Mesendoderm (in vitro differentiated cells): Measurements from ENCODE around the gene SLC48A1.
"Not testable (repeated sequence)": the region's sequence is repeated elsewhere in the genome, so short reads cannot be mapped to it uniquely, and the experiment has no call there.

Source experiments
- DNase-seq: peaks from one replicate; pipeline ENCODE4 v3.0.0; 2013
- H2AK5ac ChIP-seq: 2 replicates; pipeline ENCODE4 v1.6.1; 2013; ENCODE audit warnings: low read length, inconsistent platforms
- H2BK120ac ChIP-seq: 2 replicates; pipeline ENCODE4 v1.6.1; 2013; ENCODE audit warnings: low read depth, mild to moderate bottlenecking, low read length, moderate library complexity, mixed read lengths
- H2BK15ac ChIP-seq: replicated peaks from 2 replicates; pipeline ENCODE4 v1.6.1; 2013; ENCODE audit warnings: low read depth, mild to moderate bottlenecking, moderate library complexity
- H2BK5ac ChIP-seq: 2 replicates; pipeline ENCODE4 v1.6.1; 2013; ENCODE audit warnings: low read length, inconsistent platforms
- H3K18ac ChIP-seq: 2 replicates; pipeline ENCODE4 v1.6.1; 2013; ENCODE audit warnings: mild to moderate bottlenecking, low read length, mixed read lengths
- H3K23ac ChIP-seq: one replicate; pipeline ENCODE4 v1.6.1; 2013; ENCODE audit warnings: low read length
- H3K27ac ChIP-seq: 2 replicates; pipeline ENCODE4 v1.5.1; 2013; ENCODE audit warnings: low read depth, mild to moderate bottlenecking, inconsistent platforms, low read length, moderate library complexity
- H3K27me3 ChIP-seq: 2 replicates; pipeline ENCODE4 v1.6.1; 2013; ENCODE audit warnings: low read length, control low read depth, mild to moderate bottlenecking, inconsistent platforms; ENCODE audit not compliant: insufficient read depth, poor library complexity
- H3K36me3 ChIP-seq: 2 replicates; pipeline ENCODE4 v1.6.1; 2013; ENCODE audit warnings: low read length, inconsistent platforms; ENCODE audit not compliant: control insufficient read depth, insufficient read depth
- H3K4ac ChIP-seq: one replicate; pipeline ENCODE4 v1.6.1; 2013; ENCODE audit warnings: low read depth, mild to moderate bottlenecking, low read length, moderate library complexity
- H3K4me1 ChIP-seq: 2 replicates; pipeline ENCODE4 v1.6.1; 2013; ENCODE audit warnings: low read depth, low read length, inconsistent platforms; ENCODE audit not compliant: control insufficient read depth
- H3K4me2 ChIP-seq: 2 replicates; pipeline ENCODE4 v1.6.1; 2013; ENCODE audit warnings: low read length
- H3K4me3 ChIP-seq: 2 replicates; pipeline ENCODE4 v1.5.1; 2013; ENCODE audit warnings: mild to moderate bottlenecking, low read length
- H3K56ac ChIP-seq: one replicate; pipeline ENCODE4 v1.6.1; 2013; ENCODE audit warnings: low read length
- H3K79me1 ChIP-seq: 2 replicates; pipeline ENCODE4 v1.6.1; 2013; ENCODE audit warnings: low read length, inconsistent platforms
- H3K79me2 ChIP-seq: 2 replicates; pipeline ENCODE4 v1.6.1; 2013; ENCODE audit warnings: mild to moderate bottlenecking, low read length; ENCODE audit not compliant: control insufficient read depth, insufficient read depth
- H3K9ac ChIP-seq: 2 replicates; pipeline ENCODE4 v1.6.1; 2013; ENCODE audit warnings: low read length, inconsistent platforms
- H4K5ac ChIP-seq: one replicate; pipeline ENCODE4 v1.6.1; 2013; ENCODE audit warnings: low read length
- H4K8ac ChIP-seq: one replicate; pipeline ENCODE4 v1.6.1; 2013; ENCODE audit warnings: low read depth, mild to moderate bottlenecking, control low read depth, low read length, moderate library complexity
- WGBS: extraction: QIAGEN DNeasy Blood & Tissue Kit; methylation state at CpG from one replicate; pipeline ENCODE4 v1.1.7; 2013; ENCODE audit warnings: low lambda C conversion rate, missing lambda C conversion rate; ENCODE audit not compliant: insufficient coverage; ENCODE audit errors: extremely low coverage; 5-methylcytosine and 5-hydroxymethylcytosine counted together

SLC48A1 gene

GRCh38 chr12:47812797-47813510 is 39.9 kb downstream of the SLC48A1 start:
- H3K27me3 ChIP-seq = no peaks in the 10 kb centered on the region
- H3K4ac ChIP-seq = peak overlapping the region; percentile 90
- H2BK5ac ChIP-seq = peak overlapping the region; percentile 25
- peak; percentile 97 for DNase-seq
- H2AK5ac ChIP-seq = no peak overlapping the region
- peaks cover 59% of the 10 kb centered on the region for H3K4me1 ChIP-seq
- peak overlapping the region; percentile 79 for H3K27ac ChIP-seq
- peak overlapping the region; percentile 21 for H2BK120ac ChIP-seq
- H3K9ac ChIP-seq = peak overlapping the region; percentile 51
- no CpG with 5 or more reads among the region's 37 CpGs for WGBS
- no peak overlapping the region for H3K4me3 ChIP-seq
- H3K56ac ChIP-seq = peak overlapping the region; percentile 59
- H3K23ac ChIP-seq = no peak overlapping the region
- peaks cover 31% of the 10 kb centered on the region for H3K79me1 ChIP-seq
- H4K5ac ChIP-seq = no peak overlapping the region
- no peak overlapping the region for H4K8ac ChIP-seq
- H3K4me2 ChIP-seq = peak overlapping the region; percentile 49
- H3K79me2 ChIP-seq = peaks cover 89% of the 10 kb centered on the region
- peak overlapping the region; percentile 75 for H3K18ac ChIP-seq
- H2BK15ac ChIP-seq = no peak overlapping the region
- H3K36me3 ChIP-seq = no peaks in the 10 kb centered on the region

GRCh38 chr12:47813511-47814196 is 40.6 kb downstream of the SLC48A1 start:
- Histone ChIP-seq H3K4me2 (peak overlapping the region; percentile 14), H3K36me3 (no peaks in the 10 kb centered on the region), H3K4ac (peak overlapping the region; percentile 90), H3K4me3 (no peak overlapping the region), H3K23ac (no peak overlapping the region), H4K5ac (no peak overlapping the region), H3K56ac (peak overlapping the region; percentile 56), H2BK5ac (peak overlapping the region; percentile 1), H2AK5ac (no peak overlapping the region), H2BK15ac (no peak overlapping the region), H3K9ac (peak overlapping the region; percentile 42), H2BK120ac (peak overlapping the region; percentile 21), H3K79me1 (peaks cover 37% of the 10 kb centered on the region), H4K8ac (no peak overlapping the region), H3K27me3 (no peaks in the 10 kb centered on the region), H3K27ac (peak overlapping the region; percentile 79), H3K4me1 (peaks cover 64% of the 10 kb centered on the region), H3K18ac (peak overlapping the region; percentile 75), H3K79me2 (peaks cover 89% of the 10 kb centered on the region)
- WGBS = no CpG with 5 or more reads among the region's 9 CpGs
- DNase-seq = peak; percentile 89

GRCh38 chr12:47814539-47815170 is 41.6 kb downstream of the SLC48A1 start:
- Histone ChIP-seq H3K36me3 (no peaks in the 10 kb centered on the region), H2BK5ac (no peak overlapping the region), H3K23ac (peak overlapping the region; percentile 90), H2AK5ac (no peak overlapping the region), H3K9ac (peak overlapping the region; percentile 26), H3K79me2 (peaks cover 89% of the 10 kb centered on the region), H4K8ac (no peak overlapping the region), H3K4ac (no peak overlapping the region), H2BK120ac (no peak overlapping the region), H3K79me1 (peaks cover 36% of the 10 kb centered on the region), H3K4me1 (peaks cover 62% of the 10 kb centered on the region), H3K4me3 (no peak overlapping the region), H3K27me3 (no peaks in the 10 kb centered on the region), H3K27ac (peak overlapping the region; percentile 79), H3K4me2 (no peak overlapping the region), H3K18ac (no peak overlapping the region), H2BK15ac (no peak overlapping the region), H4K5ac (no peak overlapping the region), H3K56ac (peak overlapping the region; percentile 56)
- DNase-seq = no peak
- WGBS = no CpG with 5 or more reads among the region's 3 CpGs

- H3K27ac ChIP-seq, H3K9ac ChIP-seq, H4K8ac ChIP-seq, H3K4me3 ChIP-seq, DNase-seq, H2BK15ac ChIP-seq, H3K18ac ChIP-seq, H3K27me3 ChIP-seq, H2AK5ac ChIP-seq, H4K5ac ChIP-seq, H3K56ac ChIP-seq, H2BK120ac ChIP-seq, H2BK5ac ChIP-seq, H3K4me2 ChIP-seq, H3K4ac ChIP-seq, H3K36me3 ChIP-seq, H3K23ac ChIP-seq: not testable (repeated sequence)
- H3K79me2 ChIP-seq = peaks cover 84% of the 10 kb centered on the region
- H3K4me1 ChIP-seq = peaks cover 61% of the 10 kb centered on the region
- no CpG with 5 or more reads among the region's 5 CpGs for WGBS
- peaks cover 34% of the 10 kb centered on the region for H3K79me1 ChIP-seq
These were observed 42.4 kb downstream of the SLC48A1 start for GRCh38 chr12:47815447-47815846.

GRCh38 chr12:47816403-47817271 is 43.6 kb downstream of the SLC48A1 start:
- no CpG with 5 or more reads among the region's 12 CpGs for WGBS
- Histone ChIP-seq H2AK5ac (no peak overlapping the region), H3K27ac (peak overlapping the region; percentile 4), H2BK15ac (no peak overlapping the region), H3K23ac (no peak overlapping the region), H4K8ac (no peak overlapping the region), H3K27me3 (no peaks in the 10 kb centered on the region), H3K79me1 (peaks cover 30% of the 10 kb centered on the region), H3K9ac (peak overlapping the region; percentile 91), H2BK5ac (no peak overlapping the region), H4K5ac (no peak overlapping the region), H3K56ac (peak overlapping the region; percentile 61), H3K4ac (no peak overlapping the region), H2BK120ac (no peak overlapping the region), H3K4me1 (peaks cover 57% of the 10 kb centered on the region), H3K18ac (peak overlapping the region; percentile 35), H3K36me3 (no peaks in the 10 kb centered on the region), H3K4me2 (peak overlapping the region; percentile 15), H3K79me2 (peaks cover 72% of the 10 kb centered on the region), H3K4me3 (no peak overlapping the region)
- DNase-seq = peak; percentile 56
